Skeletal muscle tissue (tissue), 4 donors: ENCODE measurements around the gene MRRF. TPM values are rescaled to one million over a fixed set of nuclear protein-coding genes. Genes with fewer than 3 reads are reported as not detected.

Experiments
- H3K27ac ChIP-seq: one replicate; pipeline ENCODE4 v1.7.0; 2013; ENCODE audit warnings: mild to moderate bottlenecking, low read depth, low read length, inconsistent platforms
- H3K27me3 ChIP-seq, 3 donors: one replicate each; pipeline ENCODE4 v1.7.0; 2013; ENCODE audit warnings: low read length in 3 of 3; ENCODE audit not compliant: control insufficient read depth in 3 of 3, insufficient read depth in 3 of 3
- H3K36me3 ChIP-seq, 3 donors: one replicate each; pipeline ENCODE4 v1.7.0; 2013; ENCODE audit warnings: low read length in 3 of 3; ENCODE audit not compliant: control insufficient read depth in 3 of 3, insufficient read depth in 3 of 3
- H3K4me1 ChIP-seq, 3 donors: one replicate each; pipeline ENCODE4 v1.7.0; 2013; ENCODE audit warnings: low read length in 3 of 3, mild to moderate bottlenecking in 3 of 3; ENCODE audit not compliant: control insufficient read depth in 3 of 3, insufficient read depth in 3 of 3
- H3K4me3 ChIP-seq, 3 donors: one replicate each; pipeline ENCODE4 v1.7.0; 2013; ENCODE audit warnings: low read length in 3 of 3
- H3K9ac ChIP-seq, 3 donors: one replicate each; pipeline ENCODE4 v1.7.0; 2013; ENCODE audit warnings: low read length in 3 of 3, mild to moderate bottlenecking in 3 of 3, moderate library complexity in 2 of 3, low read depth in 1 of 3
- H3K9me3 ChIP-seq, 3 donors: one replicate each; pipeline ENCODE4 v1.7.0; 2013; ENCODE audit warnings: low read length in 3 of 3; ENCODE audit not compliant: control insufficient read depth in 3 of 3
- total RNA-seq: library from RNA; depleted of rRNA; stranded (reverse); fragments of >200 nt; gene quantifications from one replicate; pipeline ENCODE4 v1.2.3, GENCODE V29; 2014
- donor health status: Osteomylitis.

MRRF gene
- total RNA-seq, 1 donor from 2014 or later, result 29.2 TPM

- no peak overlapping the region for H3K27ac ChIP-seq
- peaks cover 17 to 19% (median 18%) of the 10 kb centered on the region in 3 donors for H3K4me1 ChIP-seq
These were observed 3.5 kb downstream of the MRRF start for GRCh38 chr9:122268041-122268814.

GRCh38 chr9:122274055-122274454 is 9.4 kb downstream of the MRRF start:
- no peak overlapping the region for H3K4me3 ChIP-seq
- H3K27me3 ChIP-seq, result no peaks in the 10 kb centered on the region
- no peak overlapping the region for H3K27ac ChIP-seq
- peaks cover 10 to 25% (median 17%) of the 10 kb centered on the region in 3 donors for H3K36me3 ChIP-seq
- no peaks in the 10 kb centered on the region for H3K9me3 ChIP-seq
- H3K4me1 ChIP-seq, result no peaks in the 10 kb centered on the region
- no peak overlapping the region for H3K9ac ChIP-seq

More at GRCh38 chr9:122268041-122268814, 3.5 kb downstream of the MRRF start:
- Histone ChIP-seq H3K9ac (no peak overlapping the region), H3K27me3 (no peaks in the 10 kb centered on the region), H3K4me3 (no peak overlapping the region), H3K36me3 (peaks cover 6 to 23% (median 12%) of the 10 kb centered on the region in 3 donors), H3K9me3 (no peaks in the 10 kb centered on the region)

- peaks cover 10 to 25% (median 15%) of the 10 kb centered on the region in 3 donors for H3K36me3 ChIP-seq
- no peak overlapping the region for H3K9ac ChIP-seq
- no peaks in the 10 kb centered on the region for H3K27me3 ChIP-seq
- H3K4me3 ChIP-seq, result no peak overlapping the region
- H3K27ac ChIP-seq, result no peak overlapping the region
- H3K9me3 ChIP-seq, result no peaks in the 10 kb centered on the region
- peaks cover 0 to 3% (median 0%) of the 10 kb centered on the region in 3 donors for H3K4me1 ChIP-seq
These were observed 11.4 kb downstream of the MRRF start for GRCh38 chr9:122276096-122276495.

- Histone ChIP-seq H3K9me3 (no peaks in the 10 kb centered on the region), H3K9ac (no peak overlapping the region), H3K36me3 (peaks cover 4 to 20% (median 9%) of the 10 kb centered on the region in 3 donors), H3K4me1 (peaks cover 0 to 3% (median 0%) of the 10 kb centered on the region in 3 donors), H3K4me3 (no peak overlapping the region), H3K27ac (no peak overlapping the region), H3K27me3 (no peaks in the 10 kb centered on the region)
These were observed 12.7 kb downstream of the MRRF start for GRCh38 chr9:122277285-122277897.

- no peak overlapping the region for H3K4me3 ChIP-seq
- H3K27ac ChIP-seq, result no peak overlapping the region
- H3K27me3 ChIP-seq, result no peaks in the 10 kb centered on the region
- H3K9ac ChIP-seq, result no peak overlapping the region
- H3K4me1 ChIP-seq, result peaks cover 0 to 3% (median 0%) of the 10 kb centered on the region in 3 donors
- peaks cover 11 to 30% (median 21%) of the 10 kb centered on the region in 3 donors for H3K36me3 ChIP-seq
- no peaks in the 10 kb centered on the region for H3K9me3 ChIP-seq
These were observed 16.7 kb downstream of the MRRF start for GRCh38 chr9:122281368-122281767.

- H3K27me3 ChIP-seq, result no peaks in the 10 kb centered on the region
- peaks cover 20 to 54% (median 48%) of the 10 kb centered on the region in 3 donors for H3K36me3 ChIP-seq
- H3K27ac ChIP-seq, result no peak overlapping the region
- H3K9me3 ChIP-seq, result no peaks in the 10 kb centered on the region
- no peak overlapping the region for H3K4me3 ChIP-seq
- H3K4me1 ChIP-seq, result no peaks in the 10 kb centered on the region
- H3K9ac ChIP-seq, result no peak overlapping the region
These were observed 22.1 kb downstream of the MRRF start for GRCh38 chr9:122286764-122287163.

- no peaks in the 10 kb centered on the region for H3K4me1 ChIP-seq
- H3K27ac ChIP-seq, result no peak overlapping the region
- H3K27me3 ChIP-seq, result no peaks in the 10 kb centered on the region
- peaks cover 23 to 58% (median 49%) of the 10 kb centered on the region in 3 donors for H3K36me3 ChIP-seq
- no peak overlapping the region for H3K9ac ChIP-seq
- H3K9me3 ChIP-seq, result no peaks in the 10 kb centered on the region
- H3K4me3 ChIP-seq, result no peak overlapping the region
These were observed 22.6 kb downstream of the MRRF start for GRCh38 chr9:122287214-122287720.

- H3K9me3 ChIP-seq, result no peaks in the 10 kb centered on the region
- H3K27ac ChIP-seq, result no peak overlapping the region
- no peak overlapping the region for H3K9ac ChIP-seq
- peaks cover 26 to 61% (median 54%) of the 10 kb centered on the region in 3 donors for H3K36me3 ChIP-seq
- H3K4me3 ChIP-seq, result no peak overlapping the region
- H3K27me3 ChIP-seq, result no peaks in the 10 kb centered on the region
- no peaks in the 10 kb centered on the region for H3K4me1 ChIP-seq
These were observed 26.8 kb downstream of the MRRF start for GRCh38 chr9:122291458-122291857.

- H3K36me3 ChIP-seq, result peaks cover 16 to 48% (median 47%) of the 10 kb centered on the region in 3 donors
These were observed 29.8 kb downstream of the MRRF start for GRCh38 chr9:122294531-122294930.

GRCh38 chr9:122297512-122297911 is 32.8 kb downstream of the MRRF start:
- H3K9ac ChIP-seq, result no peak overlapping the region
- no peak overlapping the region for H3K27ac ChIP-seq
- H3K36me3 ChIP-seq, result peaks cover 16 to 48% (median 37%) of the 10 kb centered on the region in 3 donors

More at GRCh38 chr9:122294531-122294930, 29.8 kb downstream of the MRRF start:
- H3K9ac ChIP-seq, result no peak overlapping the region
- no peak overlapping the region for H3K27ac ChIP-seq
- no peaks in the 10 kb centered on the region for H3K4me1 ChIP-seq
- no peak overlapping the region for H3K4me3 ChIP-seq
- H3K27me3 ChIP-seq, result no peaks in the 10 kb centered on the region
- no peaks in the 10 kb centered on the region for H3K9me3 ChIP-seq

More at GRCh38 chr9:122297512-122297911, 32.8 kb downstream of the MRRF start:
- Histone ChIP-seq H3K4me1 (no peaks in the 10 kb centered on the region), H3K4me3 (no peak overlapping the region), H3K9me3 (no peaks in the 10 kb centered on the region), H3K27me3 (no peaks in the 10 kb centered on the region)
